ENCODE data around the gene CIB4. TPM values are rescaled to one million over a fixed set of nuclear protein-coding genes. Genes with fewer than 3 reads are reported as not detected.

Gene CIB4
- total RNA-seq, 1 experiment from 2014 or later = not detected

- no peak for TF ChIP-seq EZH2 (IDR thresholded peaks at IDR 0.05; ENCODE audit: low read depth)
- no peak for TF ChIP-seq CTCF (conservative IDR thresholded peaks at IDR 0.05)
- no peaks in the 10 kb centered on the region for H3F3A ChIP-seq (ENCODE audit: insufficient read depth, low read depth)
- H3K4me2 ChIP-seq = no peak overlapping the region
- H3K36me3 ChIP-seq (ENCODE audit: low read depth) = no peaks in the 10 kb centered on the region
- 0 out of 2 replicates have a peak, but pooled peaks cover 2% of the 10 kb centered on the region for H3K27me3 ChIP-seq (ENCODE audit: insufficient read depth, low read depth)
- no peak overlapping the region for H2AFZ ChIP-seq
- BruUV-seq (replicated peaks) = no TSS peak
- H3K9me2 ChIP-seq (ENCODE audit: insufficient read depth) = no peaks in the 10 kb centered on the region
- ChIA-PET CTCF (no interaction called here), POLR2A (ENCODE audit: unreplicated experiment) (no interaction called here)
- H3K4me1 ChIP-seq (replicated peaks; ENCODE audit: insufficient read depth) = 0 out of 2 replicates have a peak, but pooled peaks cover 4% of the 10 kb centered on the region
- no peak for DNase-seq
- no peaks in the 10 kb centered on the region for H4K20me1 ChIP-seq (ENCODE audit: insufficient read depth)
- no peaks in the 10 kb centered on the region for H3K79me2 ChIP-seq (ENCODE audit: low read depth)
- intact Hi-C loops (cut with micrococcal nuclease; ENCODE audit: unreplicated experiment) = no loop called here
- no peak overlapping the region for H3K27ac ChIP-seq
- no peak overlapping the region for H3K4me3 ChIP-seq
- no peaks in the 10 kb centered on the region for H3K9me3 ChIP-seq (ENCODE audit: insufficient read depth, low read depth)
These were observed 10.3 kb upstream of the CIB4 start for GRCh38 chr2:26651470-26651771.

GRCh38 chr2:26650713-26651469 lies 9.7 kb upstream of the CIB4 start:
- Histone ChIP-seq H3K4me2 (no peak overlapping the region), H4K20me1 (ENCODE audit: insufficient read depth) (no peaks in the 10 kb centered on the region), H3K27ac (no peak overlapping the region), H3K4me1 (replicated peaks; ENCODE audit: insufficient read depth) (0 out of 2 replicates have a peak, but pooled peaks cover 4% of the 10 kb centered on the region), H3K9me2 (ENCODE audit: insufficient read depth) (no peaks in the 10 kb centered on the region), H3K4me3 (no peak overlapping the region), H3F3A (ENCODE audit: insufficient read depth, low read depth) (no peaks in the 10 kb centered on the region), H3K27me3 (ENCODE audit: insufficient read depth, low read depth) (0 out of 2 replicates have a peak, but pooled peaks cover 6% of the 10 kb centered on the region), H3K9me3 (ENCODE audit: insufficient read depth, low read depth) (no peaks in the 10 kb centered on the region), H3K79me2 (ENCODE audit: low read depth) (no peaks in the 10 kb centered on the region), H3K36me3 (ENCODE audit: low read depth) (no peaks in the 10 kb centered on the region), H2AFZ (no peak overlapping the region)
- ChIA-PET POLR2A (ENCODE audit: unreplicated experiment) (interaction anchor here (0.6 kb wide), 1 partner anchor 14 kb away, joined by 3 read pairs; no protein-coding TSS in a partner anchor), CTCF (no interaction called here)
- no TSS peak for BruUV-seq (replicated peaks)
- DNase-seq = no peak
- intact Hi-C loops (cut with micrococcal nuclease; ENCODE audit: unreplicated experiment) = no loop called here
- TF ChIP-seq EZH2 (IDR thresholded peaks at IDR 0.05; ENCODE audit: low read depth) (no peak), CTCF (conservative IDR thresholded peaks at IDR 0.05) (no peak)

GRCh38 chr2:26649992-26650712 lies 9.0 kb upstream of the CIB4 start:
- Histone ChIP-seq H3K9me2 (ENCODE audit: insufficient read depth) (no peaks in the 10 kb centered on the region), H3K4me2 (no peak overlapping the region), H3K4me3 (no peak overlapping the region), H3F3A (ENCODE audit: insufficient read depth, low read depth) (no peaks in the 10 kb centered on the region), H3K4me1 (replicated peaks; ENCODE audit: insufficient read depth) (0 out of 2 replicates have a peak, but pooled peaks cover 4% of the 10 kb centered on the region), H3K36me3 (ENCODE audit: low read depth) (no peaks in the 10 kb centered on the region), H3K9me3 (ENCODE audit: insufficient read depth, low read depth) (no peaks in the 10 kb centered on the region), H3K27ac (no peak overlapping the region), H2AFZ (no peak overlapping the region), H3K79me2 (ENCODE audit: low read depth) (no peaks in the 10 kb centered on the region), H3K27me3 (ENCODE audit: insufficient read depth, low read depth) (0 out of 2 replicates have a peak, but pooled peaks cover 6% of the 10 kb centered on the region), H4K20me1 (ENCODE audit: insufficient read depth) (no peaks in the 10 kb centered on the region)
- TF ChIP-seq EZH2 (IDR thresholded peaks at IDR 0.05; ENCODE audit: low read depth) = no peak
- no peak for TF ChIP-seq CTCF (conservative IDR thresholded peaks at IDR 0.05)
- POLR2A ChIA-PET (ENCODE audit: unreplicated experiment) = no interaction called here
- no TSS peak for BruUV-seq (replicated peaks)
- intact Hi-C loops (cut with micrococcal nuclease; ENCODE audit: unreplicated experiment) = no loop called here
- DNase-seq = no peak
- CTCF ChIA-PET = no interaction called here

Measured in PC-9 (cell line).